Measurements from ENCODE around the gene RPS2. TPM values are rescaled to one million over a fixed set of nuclear protein-coding genes. Genes with fewer than 3 reads are reported as not detected.

Gene RPS2
- total RNA-seq, 1 experiment from 2014 or later = 5,018 TPM

Other genes with a start within 250 kb of the RPS2 start
- 147 and 179 TPM in 2 replicates for gene NME3, start 193.3 kb downstream of the RPS2 start, total RNA-seq (2014; rRNA removed; shearing (Covaris generic))
- gene EME2, start 192.0 kb downstream of the RPS2 start, total RNA-seq (2014; rRNA removed; shearing (Covaris generic)) = 12.7 and 15.3 TPM in 2 replicates
- gene MRPS34, start 191.7 kb downstream of the RPS2 start, total RNA-seq (2014; rRNA removed; shearing (Covaris generic)) = 304 and 324 TPM in 2 replicates
- 43.3 and 60.4 TPM in 2 replicates for gene SPSB3, start 182.3 kb downstream of the RPS2 start, total RNA-seq (2014; rRNA removed; shearing (Covaris generic))
- 138 and 152 TPM in 2 replicates for gene NUBP2, start 181.9 kb downstream of the RPS2 start, total RNA-seq (2014; rRNA removed; shearing (Covaris generic))
- not detected in 2 replicates for gene IGFALS, start 171.1 kb downstream of the RPS2 start, total RNA-seq (2014; rRNA removed; shearing (Covaris generic))
- 45.6 and 51.8 TPM in 2 replicates for gene HAGH, start 138.0 kb downstream of the RPS2 start, total RNA-seq (2014; rRNA removed; shearing (Covaris generic))
- gene FAHD1, start 137.6 kb downstream of the RPS2 start, total RNA-seq (2014; rRNA removed; shearing (Covaris generic)) = 18.2 and 26.1 TPM in 2 replicates
- gene MEIOB, start 92.7 kb downstream of the RPS2 start, total RNA-seq (2014; rRNA removed; shearing (Covaris generic)) = 6.4 and 7.9 TPM in 2 replicates
- not detected in 2 replicates for gene HS3ST6, start 46.4 kb downstream of the RPS2 start, total RNA-seq (2014; rRNA removed; shearing (Covaris generic))
- 13.2 and 16.1 TPM in 2 replicates for gene MSRB1, start 21.6 kb downstream of the RPS2 start, total RNA-seq (2014; rRNA removed; shearing (Covaris generic))
- gene RPL3L, start 10.1 kb downstream of the RPS2 start, total RNA-seq (2014; rRNA removed; shearing (Covaris generic)) = 0.44 TPM in 1 of 2 replicates, not detected in the other
- 305 and 403 TPM in 2 replicates for gene NDUFB10, start 5.3 kb downstream of the RPS2 start, total RNA-seq (2014; rRNA removed; shearing (Covaris generic))
- gene RNF151, start 2.0 kb upstream of the RPS2 start, total RNA-seq (2014; rRNA removed; shearing (Covaris generic)) = not detected in 2 replicates
- gene TBL3, start 7.2 kb upstream of the RPS2 start, total RNA-seq (2014; rRNA removed; shearing (Covaris generic)) = 91.7 and 104 TPM in 2 replicates
- 1.3 TPM in 1 of 2 replicates, not detected in the other for gene NOXO1, start 16.6 kb upstream of the RPS2 start, total RNA-seq (2014; rRNA removed; shearing (Covaris generic))
- 75.1 and 77.8 TPM in 2 replicates for gene GFER, start 19.4 kb upstream of the RPS2 start, total RNA-seq (2014; rRNA removed; shearing (Covaris generic))
- gene SYNGR3, start 25.1 kb upstream of the RPS2 start, total RNA-seq (2014; rRNA removed; shearing (Covaris generic)) = 38.6 and 60.0 TPM in 2 replicates
- gene ZNF598, start 45.0 kb upstream of the RPS2 start, total RNA-seq (2014; rRNA removed; shearing (Covaris generic)) = 28.4 and 30.8 TPM in 2 replicates
- gene NPW, start 55.0 kb upstream of the RPS2 start, total RNA-seq (2014; rRNA removed; shearing (Covaris generic)) = 2.0 and 2.3 TPM in 2 replicates
- 14.0 and 17.1 TPM in 2 replicates for gene NHERF2, start 62.1 kb upstream of the RPS2 start, total RNA-seq (2014; rRNA removed; shearing (Covaris generic))
- gene NTHL1, start 83.0 kb upstream of the RPS2 start, total RNA-seq (2014; rRNA removed; shearing (Covaris generic)) = 104 and 108 TPM in 2 replicates
- gene TSC2, start 83.2 kb upstream of the RPS2 start, total RNA-seq (2014; rRNA removed; shearing (Covaris generic)) = 37.6 and 42.6 TPM in 2 replicates
- 45.6 and 64.4 TPM in 2 replicates for gene PKD1, start 171.1 kb upstream of the RPS2 start, total RNA-seq (2014; rRNA removed; shearing (Covaris generic))
- 9.2 and 10.7 TPM in 2 replicates for gene RAB26, start 183.8 kb upstream of the RPS2 start, total RNA-seq (2014; rRNA removed; shearing (Covaris generic))
- 147 and 153 TPM in 2 replicates for gene TRAF7, start 191.0 kb upstream of the RPS2 start, total RNA-seq (2014; rRNA removed; shearing (Covaris generic))
- gene CASKIN1, start 231.8 kb upstream of the RPS2 start, total RNA-seq (2014; rRNA removed; shearing (Covaris generic)) = 1.5 and 2.0 TPM in 2 replicates
- gene MLST8, start 240.6 kb upstream of the RPS2 start, total RNA-seq (2014; rRNA removed; shearing (Covaris generic)) = 25.4 and 28.6 TPM in 2 replicates
- 3.9 and 7.4 TPM in 2 replicates for gene BRICD5, start 246.0 kb upstream of the RPS2 start, total RNA-seq (2014; rRNA removed; shearing (Covaris generic))